Stimulated activated CD8-positive, alpha-beta memory T cell treated with anti-CD3 and anti-CD28 coated beads, Interleukin-2, amount 100 ng/mL, for 48 hours (primary cell): Measurements from ENCODE around the gene KLK8.
"Not testable (repeated sequence)": the region's sequence is repeated elsewhere in the genome, so short reads cannot be mapped to it uniquely, and the experiment has no call there.

Source experiments
- DNase-seq, 2 donors: peaks; one replicate each; pipeline ENCODE4 v3.0.0-alpha.2; 2020; ENCODE audit warnings: low read depth in 2 of 2

The KLK8 gene

DNA sequence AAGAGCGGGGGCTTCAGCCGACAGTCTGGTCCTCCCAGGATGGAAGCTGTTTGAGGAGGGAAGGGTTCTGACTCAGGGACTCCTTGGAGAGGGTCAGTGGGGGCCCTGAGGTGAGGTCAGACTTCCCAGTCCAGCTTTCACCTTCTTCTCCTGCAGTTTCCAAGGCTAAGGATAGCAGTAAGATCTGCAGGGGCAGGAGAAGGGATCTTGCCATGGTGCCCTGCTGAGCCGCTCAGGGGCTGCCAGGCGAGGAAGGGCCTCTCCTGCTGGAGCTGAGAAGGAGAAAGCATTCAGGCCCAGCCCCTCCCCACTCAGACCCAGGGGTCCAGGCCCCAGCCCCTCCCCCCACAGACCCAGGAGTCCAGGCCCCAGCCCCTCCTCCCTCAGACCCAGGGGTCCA, 19.2 kb downstream of the KLK8 start:
- no peak for DNase-seq

DNA sequence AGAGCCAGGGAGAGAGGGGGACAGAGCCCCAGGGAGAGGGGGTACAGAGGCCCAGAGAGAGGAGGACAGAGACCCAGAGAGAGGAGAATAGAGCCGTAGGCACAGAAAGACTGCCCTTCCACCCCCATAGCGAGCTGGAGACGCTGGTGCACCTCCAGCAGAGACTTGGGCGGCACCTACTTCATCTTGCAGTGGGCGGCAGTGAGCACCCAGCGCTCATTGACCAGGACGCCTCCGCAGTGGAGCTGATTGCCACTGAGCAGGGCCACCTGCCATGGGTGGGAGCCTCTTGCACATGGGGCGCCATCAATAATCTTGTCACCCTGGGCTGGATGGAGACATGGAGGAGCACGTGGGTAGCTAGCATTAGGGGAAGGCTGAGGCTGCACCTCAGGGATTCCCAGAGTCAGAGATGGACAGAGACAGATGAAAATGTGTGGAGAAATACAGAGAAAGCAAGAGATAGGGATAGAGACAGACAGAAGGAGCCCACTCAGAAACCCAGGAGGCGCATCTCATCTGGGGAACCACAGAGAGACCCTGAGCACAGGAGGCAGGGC, 19.7 kb downstream of the KLK8 start:
- no peak for DNase-seq

DNA sequence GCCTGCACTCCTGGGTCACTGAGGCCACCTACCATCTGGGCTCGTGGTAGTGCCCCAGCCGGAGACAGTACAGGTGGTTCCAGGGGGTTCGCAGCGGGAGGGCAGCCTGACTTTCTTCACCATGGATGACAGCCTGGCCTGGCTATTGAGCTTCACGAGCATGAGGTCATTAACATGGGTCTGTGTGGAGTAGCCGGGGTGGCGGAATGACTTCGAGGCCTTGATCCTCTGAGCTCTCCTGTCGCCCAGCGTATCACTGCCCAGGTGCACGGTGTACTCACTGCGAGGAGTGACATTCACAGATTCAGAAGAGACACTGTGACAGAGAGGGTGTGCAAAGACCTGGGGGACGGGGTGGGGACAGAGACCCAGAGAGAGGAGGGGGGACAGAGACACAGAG, 21.2 kb downstream of the KLK8 start:
- DNase-seq: no peak

DNA sequence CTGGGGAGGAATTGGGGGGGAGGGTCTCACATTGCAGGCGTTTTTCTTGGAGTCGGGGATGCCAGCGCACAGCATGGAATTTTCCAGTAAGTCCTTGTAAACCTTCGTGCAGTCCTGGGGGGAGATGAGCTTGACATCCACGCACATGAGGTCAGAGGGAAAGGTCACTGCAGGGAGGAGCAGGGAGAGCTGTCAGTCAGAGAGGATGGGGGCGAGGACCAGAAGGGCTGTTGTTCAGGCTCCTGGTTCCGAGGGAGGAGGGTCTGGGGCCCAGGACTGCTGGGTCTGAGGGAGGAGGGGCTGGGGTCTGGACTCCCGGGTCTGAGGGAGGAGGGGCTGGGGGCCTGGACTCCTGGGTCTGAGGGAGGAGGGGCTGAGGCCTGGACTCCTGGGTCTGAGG, 21.6 kb downstream of the KLK8 start:
- DNase-seq: no peak

DNA sequence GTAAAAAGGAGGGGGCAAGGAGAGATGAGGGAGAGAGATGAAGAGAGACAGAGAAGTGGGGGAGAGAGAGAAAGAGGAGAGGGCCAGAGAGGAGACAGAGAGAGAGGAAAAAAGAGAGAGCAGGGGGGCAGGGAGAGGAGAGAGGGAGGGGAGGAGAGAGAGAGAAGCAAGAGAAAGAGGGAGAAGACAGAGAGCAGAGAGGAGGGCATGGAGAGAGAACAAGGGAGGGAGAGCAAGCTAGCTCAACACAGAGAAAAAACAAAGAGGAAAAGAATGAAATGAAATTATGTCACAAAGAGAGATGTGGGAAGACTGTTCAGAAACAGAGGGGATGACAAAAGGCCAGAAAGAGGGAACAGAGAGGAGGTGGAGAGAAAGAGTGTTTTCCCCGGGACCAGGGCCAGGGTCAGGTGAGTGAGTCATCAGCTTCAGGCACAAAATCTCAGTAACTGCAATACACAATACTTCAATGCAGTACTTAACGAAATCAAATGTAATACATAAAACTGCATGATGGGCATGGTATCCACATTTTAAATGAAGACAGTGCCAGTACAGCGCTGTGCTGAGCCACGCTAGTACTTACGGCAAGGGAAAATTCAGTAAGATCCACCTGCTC, 22.5 kb downstream of the KLK8 start:
- DNase-seq: no peak

DNA sequence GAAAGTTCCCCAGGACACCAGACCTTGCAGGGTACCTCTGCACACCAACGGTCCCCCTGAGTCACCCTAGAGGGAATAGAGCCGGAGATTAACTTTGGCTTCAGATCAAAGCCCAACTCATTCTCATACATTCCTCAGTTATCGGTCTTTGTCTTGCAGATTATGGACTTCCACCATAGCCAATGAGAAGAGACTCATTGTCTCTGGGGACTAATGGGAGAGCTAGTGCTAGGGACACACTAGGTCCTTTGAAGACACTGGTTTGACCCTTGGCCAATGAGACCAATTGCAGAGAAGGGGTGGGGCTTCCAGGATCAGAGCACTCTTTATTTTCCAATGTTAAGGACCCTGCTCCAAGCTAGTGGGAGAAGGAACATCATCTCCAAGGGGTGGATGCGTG, 23.8 kb downstream of the KLK8 start:
- DNase-seq: no peak

DNA sequence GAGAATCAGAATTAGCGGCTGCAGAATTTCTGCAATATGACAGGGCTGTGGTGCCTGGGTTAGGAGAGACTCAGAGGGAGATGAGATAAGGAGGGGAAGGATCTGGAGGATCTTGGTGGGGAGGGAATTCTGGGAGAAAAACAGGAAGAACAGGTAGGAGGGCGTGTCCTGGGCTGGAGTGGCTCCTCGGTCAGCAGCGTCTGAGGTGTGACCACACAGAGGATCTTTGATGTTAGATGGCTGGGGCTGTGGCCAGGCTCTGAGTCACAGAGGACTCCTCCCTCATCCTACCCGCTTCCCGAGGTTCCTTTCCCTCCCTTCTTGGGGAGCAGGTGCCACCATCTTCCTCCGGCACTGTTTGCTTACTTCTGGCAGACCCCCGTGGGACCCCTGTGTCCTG, 25.6 kb downstream of the KLK8 start:
- no peak for DNase-seq

DNA sequence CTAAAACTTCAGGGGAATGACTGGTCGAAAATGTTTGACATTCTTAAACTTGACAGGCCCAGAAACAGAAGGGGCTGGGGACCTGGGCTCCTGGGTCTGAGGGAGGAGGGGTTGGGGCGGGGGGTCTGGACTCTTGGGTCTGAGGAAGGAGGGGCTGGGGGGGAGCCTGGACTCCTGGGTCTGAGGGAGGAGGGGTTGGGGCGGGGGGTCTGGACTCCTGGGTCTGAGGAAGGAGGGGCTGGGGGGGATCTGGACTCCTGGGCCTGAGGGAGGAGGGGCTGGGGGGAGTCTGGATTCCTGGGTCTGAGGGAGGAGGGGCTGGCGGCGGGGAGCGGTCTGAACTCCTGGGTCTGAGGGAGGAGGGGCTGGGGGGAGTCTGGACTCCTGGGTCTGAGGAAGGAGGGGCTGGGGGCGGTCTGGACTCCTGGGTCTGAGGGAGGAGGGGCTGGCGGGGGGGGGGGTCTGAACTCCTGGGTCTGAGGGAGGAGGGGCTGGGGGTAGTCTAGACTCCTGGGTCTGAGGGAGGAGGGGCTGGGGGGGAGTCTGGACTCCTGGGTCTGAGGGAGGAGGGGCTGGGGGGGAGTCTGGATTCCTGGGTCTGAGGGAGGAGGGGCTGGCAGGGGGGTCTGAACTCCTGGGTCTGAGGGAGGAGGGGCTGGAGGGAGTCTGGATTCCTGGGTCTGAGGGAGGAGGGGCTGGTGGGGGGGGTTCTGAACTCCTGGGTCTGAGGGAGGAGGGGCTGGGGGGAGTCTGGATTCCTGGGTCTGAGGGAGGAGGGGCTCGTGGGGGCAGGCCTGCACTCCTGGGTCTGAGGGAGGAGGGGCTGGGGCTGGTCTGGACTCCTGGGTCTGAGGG, 26.5 kb downstream of the KLK8 start:
- DNase-seq: no peak

DNA sequence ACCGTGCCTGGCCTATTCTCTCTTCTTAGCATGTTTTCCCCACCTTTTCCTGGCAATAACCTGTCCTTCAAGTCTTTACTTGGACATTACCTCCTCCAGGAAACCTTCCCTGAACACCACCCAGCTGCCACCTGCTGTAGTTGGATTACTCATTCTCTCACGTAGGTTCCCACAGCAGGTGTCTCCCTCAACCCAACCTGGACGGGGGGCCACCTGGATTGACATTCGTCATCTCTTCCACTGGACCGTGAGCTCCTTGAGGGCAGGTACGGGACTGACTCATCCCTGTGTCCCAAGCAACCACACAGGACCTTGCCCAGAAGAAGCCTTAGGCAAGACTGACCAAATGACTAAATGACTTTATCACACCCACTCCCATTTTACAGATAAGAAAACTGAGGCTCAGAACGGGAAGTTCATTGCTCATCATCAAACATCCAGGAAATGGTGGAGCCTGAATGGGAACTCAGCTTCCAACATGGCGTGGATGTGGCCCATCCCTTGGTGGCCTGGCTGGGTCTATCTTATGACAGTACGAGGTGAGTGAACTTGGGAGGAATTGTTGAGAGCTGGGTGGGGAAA, 28.5 kb downstream of the KLK8 start:
- DNase-seq: no peak

DNA sequence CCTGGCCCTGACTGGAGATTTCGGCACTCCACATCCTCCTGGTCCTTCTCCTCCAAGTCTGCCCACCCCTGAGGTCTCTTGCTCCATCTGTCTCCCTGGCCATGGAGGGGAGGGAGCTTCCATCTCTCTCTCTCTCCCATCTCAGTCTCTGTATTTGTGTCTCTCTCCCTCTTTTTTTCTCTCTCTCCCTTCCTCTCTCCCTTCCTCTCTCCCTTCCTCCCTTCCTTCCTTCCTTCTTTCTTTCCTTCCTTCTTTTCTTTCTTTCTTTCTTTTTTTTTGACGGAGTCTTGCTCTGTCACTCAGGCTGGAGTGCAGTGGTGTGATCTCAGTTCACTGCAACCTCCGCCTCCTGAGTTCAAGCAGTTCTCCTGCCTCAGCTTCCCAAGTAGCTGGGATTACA, 31.6 kb downstream of the KLK8 start:
- DNase-seq: not testable (repeated sequence)

DNA sequence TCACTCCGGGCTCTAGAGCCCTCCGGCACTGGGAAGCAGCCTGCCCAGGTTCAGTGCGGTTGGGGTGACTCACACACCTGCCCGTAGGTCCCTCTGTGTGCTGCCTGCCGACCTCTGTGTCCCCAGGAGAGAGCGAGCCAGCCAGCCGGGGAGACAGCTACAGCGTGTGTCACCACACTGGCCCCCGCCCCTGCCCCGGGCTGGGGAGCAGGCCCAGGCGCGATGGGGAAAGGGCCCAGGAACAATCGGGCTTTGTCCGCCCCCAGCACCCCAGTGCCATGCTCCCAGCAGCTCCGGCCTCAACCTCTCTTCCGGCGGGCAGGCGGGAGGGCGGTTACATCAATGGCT, 32.0 kb downstream of the KLK8 start, which contains the start of gene KLK6:
TSS of gene KLK6 (minus strand) at position 179 of the 348 bp plus-strand sequence. CDS start 1,487 bp downstream, outside the sequence.
- no peak for DNase-seq

DNA sequence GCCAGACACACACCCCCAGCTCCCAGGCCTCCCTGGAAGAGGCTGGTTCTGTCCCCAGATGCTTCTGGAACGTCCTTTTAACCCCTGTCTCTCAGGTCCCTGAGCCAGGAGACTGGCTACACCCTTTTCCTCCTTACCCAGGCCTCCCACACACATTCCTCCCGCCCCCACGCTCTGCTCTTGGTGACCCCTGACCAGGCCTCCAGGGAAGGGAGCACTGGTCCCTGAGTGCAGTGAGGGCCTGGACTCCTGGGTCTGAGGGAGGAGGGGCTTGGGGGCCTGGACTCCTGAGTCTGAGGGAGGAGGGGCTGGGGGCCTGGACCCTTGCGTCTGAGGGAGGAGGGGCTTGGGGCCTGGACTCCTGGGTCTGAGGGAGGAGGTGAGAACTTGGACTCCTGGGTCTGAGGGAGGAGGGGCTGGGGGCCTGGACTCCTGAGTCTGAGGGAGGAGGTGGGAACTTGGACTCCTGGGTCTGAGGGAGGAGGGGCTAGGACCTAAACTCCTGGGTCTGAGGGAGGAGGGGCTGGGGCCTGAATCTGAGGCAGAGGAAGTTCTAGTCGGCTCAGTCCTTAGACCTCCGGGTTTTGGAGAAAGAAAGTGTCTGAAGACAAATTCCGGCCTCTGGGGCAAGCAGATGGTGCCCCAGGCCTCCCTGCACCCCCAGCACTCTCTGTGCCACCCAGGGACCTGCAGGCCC, 32.5 kb downstream of the KLK8 start:
- no peak for DNase-seq

DNA sequence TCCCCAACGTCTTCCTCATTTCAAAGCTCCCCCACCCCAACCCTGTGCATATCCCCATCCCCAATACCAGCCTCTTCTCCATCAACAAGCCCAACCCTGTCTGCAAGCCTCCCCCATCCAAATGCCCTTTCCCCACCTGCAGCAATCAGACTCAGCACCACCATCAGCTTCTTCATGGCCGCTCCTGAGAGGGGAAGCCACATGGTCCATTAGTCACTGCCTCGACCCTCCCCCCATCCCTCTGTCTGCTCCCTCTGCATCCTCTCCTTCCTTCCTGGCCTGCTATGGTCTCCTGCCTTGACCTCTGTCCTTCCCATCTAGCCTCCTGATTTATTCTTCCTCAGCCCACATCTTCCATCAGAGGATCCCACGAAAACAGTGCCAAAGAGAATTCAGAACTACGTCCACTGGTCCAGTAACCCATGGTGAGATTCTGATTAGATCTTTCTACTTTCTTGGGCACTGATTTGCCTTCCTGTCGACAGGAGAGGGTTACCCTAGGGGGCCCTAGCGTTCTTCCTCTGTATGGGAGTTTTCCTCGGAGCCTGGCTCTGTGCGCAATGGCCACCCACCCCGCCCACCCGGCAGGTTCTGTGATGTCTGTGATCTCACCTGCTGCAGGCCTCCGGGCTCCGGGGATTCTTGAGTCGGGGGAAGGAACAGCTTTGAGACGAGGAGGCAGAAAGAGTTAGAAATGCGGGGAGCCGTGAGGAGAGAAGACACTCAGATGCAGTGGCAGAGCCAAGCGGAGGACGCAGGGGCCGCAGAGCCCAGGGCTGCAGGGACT, 33.3 kb downstream of the KLK8 start:
- DNase-seq: no peak

DNA sequence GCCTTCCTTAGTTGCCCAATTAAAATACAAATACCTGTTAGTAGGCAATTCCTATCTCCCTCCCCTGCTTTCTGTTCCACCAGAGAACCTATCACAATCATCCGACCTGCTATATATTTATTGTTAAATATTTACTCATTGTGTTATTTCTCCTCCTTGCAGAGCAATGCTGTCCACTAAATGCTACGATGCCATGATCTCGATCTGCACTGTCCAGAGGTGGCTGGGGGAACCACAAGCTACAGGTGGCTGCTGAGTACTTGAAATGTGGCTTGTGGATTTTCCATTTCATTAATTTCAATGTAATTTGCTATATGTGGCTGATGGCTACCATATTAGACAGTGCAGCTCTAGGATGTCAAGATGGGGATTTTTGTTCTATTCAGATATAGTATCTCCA, 37.1 kb downstream of the KLK8 start:
- DNase-seq: no peak

DNA sequence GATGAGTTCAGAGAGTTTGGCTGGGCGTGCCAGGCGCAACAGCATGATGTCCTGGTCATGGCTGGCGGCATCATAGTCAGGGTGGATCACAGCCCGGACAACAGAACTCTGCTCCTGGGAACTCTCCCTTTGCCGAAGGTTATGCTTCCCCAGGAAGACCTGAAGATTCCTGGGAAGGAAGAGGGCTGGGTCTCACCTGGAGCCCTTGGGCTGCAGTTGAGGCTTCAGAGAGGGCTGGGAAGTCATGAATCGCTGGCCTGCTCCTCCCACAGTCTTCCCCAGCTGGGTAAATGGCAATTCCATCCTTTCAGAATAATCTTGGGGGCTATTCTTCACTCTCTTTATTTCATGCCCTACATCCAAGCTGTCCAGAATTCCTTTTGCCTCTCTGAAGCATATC, 38.0 kb downstream of the KLK8 start:
- no peak for DNase-seq

DNA sequence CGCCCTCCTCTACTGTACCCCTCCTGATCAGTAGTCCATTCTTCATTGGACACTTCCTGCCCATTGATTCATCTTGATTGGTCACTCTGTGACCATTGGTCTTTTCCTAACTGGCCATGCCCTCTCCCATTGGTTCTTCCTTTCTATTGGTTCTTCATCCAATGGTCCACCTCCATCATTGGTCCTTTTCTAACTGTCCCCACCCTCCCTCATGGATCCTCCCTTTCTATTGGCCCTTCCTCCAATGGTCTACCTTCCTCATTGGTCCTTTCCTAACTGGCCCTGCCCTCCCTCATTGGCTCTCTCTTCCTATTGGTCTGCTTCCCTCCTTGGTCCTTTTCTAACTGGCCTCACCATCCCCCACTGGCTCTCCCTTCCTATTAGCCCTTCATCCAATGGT, 39.2 kb downstream of the KLK8 start:
- no peak for DNase-seq

DNA sequence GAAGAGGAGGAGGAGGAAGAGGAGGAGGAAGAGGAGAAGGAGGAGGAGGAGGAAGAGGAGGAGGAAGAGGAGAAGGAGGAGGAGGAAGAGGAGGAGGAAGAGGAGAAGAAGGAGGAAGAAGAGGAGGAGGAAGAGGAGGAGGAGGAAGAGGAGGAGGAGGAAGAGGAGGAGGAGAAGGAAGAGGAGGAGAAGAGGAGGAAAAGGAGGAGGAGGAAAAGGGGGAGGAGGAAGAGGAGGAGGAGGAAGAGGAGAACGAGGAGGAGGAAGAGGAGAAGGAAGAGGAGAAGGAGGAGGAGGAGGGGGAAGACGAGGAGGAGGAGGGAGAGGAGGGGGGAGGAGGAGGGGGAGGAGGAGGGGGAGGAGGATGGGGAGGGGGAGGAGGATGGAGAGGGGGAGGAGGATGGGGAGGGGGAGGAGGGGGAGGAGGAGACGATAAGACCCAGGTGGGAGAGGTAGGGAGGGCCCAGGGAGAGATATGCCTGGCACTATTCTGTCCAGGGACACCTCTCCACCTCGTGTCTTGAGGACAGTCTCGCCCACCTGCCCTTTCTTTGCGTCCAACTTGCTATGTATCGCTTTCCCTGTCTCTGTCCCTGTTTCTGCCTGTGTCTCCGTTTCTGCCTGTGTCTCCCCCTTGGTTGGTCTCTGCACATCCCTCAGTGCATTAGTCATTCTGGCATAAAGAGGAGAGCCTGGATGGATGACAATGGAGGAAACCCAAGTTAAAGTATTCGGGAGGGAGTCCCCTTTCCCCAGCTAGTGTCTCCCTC, 41.5 kb downstream of the KLK8 start:
- no peak for DNase-seq

DNA sequence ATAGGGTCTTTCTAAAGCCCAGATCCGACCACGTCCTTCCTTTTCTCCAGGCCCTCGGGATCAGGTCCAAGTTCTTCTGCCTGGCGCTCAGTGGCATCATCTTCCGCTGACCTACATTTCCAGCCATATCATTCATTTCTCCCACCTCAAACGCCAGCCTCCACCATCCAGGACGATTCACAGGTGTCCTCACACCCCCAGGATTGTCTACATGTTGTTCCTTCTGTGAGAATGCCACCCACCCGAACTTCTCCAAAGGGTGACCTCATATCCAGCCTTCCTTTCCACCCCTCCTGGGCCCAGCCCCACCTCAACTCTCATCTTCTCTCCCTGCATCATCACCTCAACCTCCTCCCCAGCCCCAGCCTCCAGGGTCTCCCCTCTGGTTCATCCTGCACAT, 43.8 kb downstream of the KLK8 start:
- no peak for DNase-seq

DNA sequence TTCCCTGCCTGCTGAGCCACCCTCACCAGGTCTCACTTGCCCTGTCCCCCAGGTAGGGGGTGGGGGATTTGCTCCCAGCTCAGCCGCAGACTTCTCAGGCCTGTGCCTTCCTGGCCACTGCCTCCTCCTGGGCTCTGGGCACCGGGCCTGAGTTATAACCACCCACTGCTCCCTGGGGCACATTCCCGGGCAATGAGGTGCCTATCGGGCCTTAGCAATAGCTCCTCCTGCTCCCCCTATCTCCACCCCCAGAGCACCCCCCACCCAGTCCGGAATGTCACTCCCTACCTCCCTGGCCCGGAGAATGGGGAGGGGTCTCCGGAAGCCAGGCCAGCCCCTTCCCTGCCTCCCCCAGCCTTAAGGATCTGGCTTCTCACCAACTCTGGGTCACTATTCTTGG, 48.5 kb downstream of the KLK8 start, which contains the start of gene KLK5:
TSS of gene KLK5 (minus strand) at position 129 of the 400 bp plus-strand sequence. CDS start 381 bp downstream, outside the sequence.
- DNase-seq: no peak

DNA sequence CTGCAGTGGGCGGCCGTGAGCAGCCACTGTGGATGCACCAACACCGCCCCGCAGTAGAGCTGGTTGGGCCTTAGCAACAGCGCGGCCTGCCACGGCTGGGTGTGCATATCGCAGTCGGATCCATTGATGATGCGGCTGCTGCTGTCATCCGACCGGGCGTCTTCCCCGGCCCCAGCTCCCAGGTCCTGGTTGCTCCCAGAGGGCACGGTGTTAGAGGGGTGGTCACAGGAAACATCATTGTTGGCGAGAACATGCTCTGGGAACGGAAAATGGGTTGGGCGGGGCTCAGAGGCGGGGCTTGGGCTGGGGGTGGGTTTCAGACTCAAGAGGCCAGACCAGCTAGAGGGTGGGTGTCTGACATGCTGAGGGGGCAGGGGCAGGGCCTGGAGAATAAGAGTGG, 51.5 kb downstream of the KLK8 start:
- DNase-seq: no peak

DNA sequence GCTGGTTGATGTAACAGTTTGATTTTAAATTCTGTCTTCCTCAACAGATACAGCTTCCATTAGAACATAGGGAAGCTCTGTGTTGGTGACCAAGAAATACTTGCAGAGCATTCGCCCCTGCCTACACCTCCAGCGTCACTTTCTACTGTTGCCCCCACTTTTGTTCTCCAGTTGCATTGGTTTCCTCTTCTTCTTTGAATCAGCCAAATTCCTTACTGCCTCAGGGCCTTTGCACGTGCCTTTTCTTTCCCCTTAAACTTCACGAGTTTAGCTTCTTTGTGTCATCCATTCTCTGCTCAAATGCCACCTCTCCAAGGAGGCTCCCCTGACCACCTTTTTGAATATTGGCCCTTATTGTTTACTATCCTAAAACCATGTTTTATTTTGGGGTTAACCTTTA, 54.3 kb downstream of the KLK8 start:
- DNase-seq: no peak
